Osteoblast (primary cell): Measurements from ENCODE around the gene ATP8A1. TPM values are rescaled to one million over a fixed set of nuclear protein-coding genes. Genes with fewer than 3 reads are reported as not detected.

Experiments used
- DNase-seq: peaks from one replicate; pipeline ENCODE4 v3.0.0; 2011; ENCODE audit warnings: low spot score, mixed read lengths; ENCODE audit not compliant: insufficient read length; ENCODE audit errors: missing footprints
- H2AFZ ChIP-seq: 2 replicates; pipeline ENCODE4 v1.6.0; 2011; ENCODE audit warnings: mild to moderate bottlenecking, low read length
- H3K27ac ChIP-seq: 2 replicates; pipeline ENCODE4 v1.5.1; 2011; ENCODE audit warnings: mild to moderate bottlenecking, low read depth, low read length, moderate library complexity
- H3K27me3 ChIP-seq: 2 replicates; pipeline ENCODE4 v1.6.0; 2012; ENCODE audit warnings: mild to moderate bottlenecking, control low read depth, inconsistent platforms, low read length, moderate library complexity; ENCODE audit not compliant: insufficient read depth
- H3K36me3 ChIP-seq: 2 replicates; pipeline ENCODE4 v1.5.1; 2011; ENCODE audit warnings: mild to moderate bottlenecking, low read length, control low read depth, moderate library complexity; ENCODE audit not compliant: insufficient read depth
- H3K4me1 ChIP-seq: 2 replicates; pipeline ENCODE4 v1.5.1; 2011; ENCODE audit warnings: mild to moderate bottlenecking, low read length, control low read depth, moderate library complexity; ENCODE audit not compliant: insufficient read depth
- H3K4me2 ChIP-seq: 2 replicates; pipeline ENCODE4 v1.6.0; 2011; ENCODE audit warnings: mild to moderate bottlenecking, low read length; ENCODE audit not compliant: insufficient read depth
- H3K4me3 ChIP-seq: fragments of 200-600 bp; sonication (generic); 3 replicates; pipeline ENCODE4 v1.5.1; 2012; ENCODE audit warnings: mild to moderate bottlenecking, low read length, inconsistent platforms; ENCODE audit not compliant: insufficient read depth
- H3K79me2 ChIP-seq: 2 replicates; pipeline ENCODE4 v1.6.0; 2012; ENCODE audit warnings: mild to moderate bottlenecking, low read length, control low read depth, inconsistent platforms; ENCODE audit not compliant: insufficient read depth
- H3K9me3 ChIP-seq: 2 replicates; pipeline ENCODE4 v1.5.1; 2011; ENCODE audit warnings: low read depth, low read length, control low read depth
- H4K20me1 ChIP-seq: 2 replicates; pipeline ENCODE4 v1.6.0; 2012; ENCODE audit warnings: mild to moderate bottlenecking, low read length, control low read depth; ENCODE audit not compliant: insufficient read depth
- total RNA-seq: library from RNA; depleted of rRNA; stranded (reverse); fragments of >200 nt; gene quantifications from 2 replicates; pipeline ENCODE4 v1.2.3, GENCODE V29; 2012
- TF ChIP-seq, protein P1 (sequence below): IDR thresholded peaks from 2 replicates; pipeline ENCODE4 v1.5.1; 2011; ENCODE audit warnings: mild to moderate bottlenecking, low read depth, low read length, moderate library complexity; ENCODE audit errors: extremely low read depth

The ATP8A1 gene
- total RNA-seq, 1 donor = 2.5 TPM

DNA sequence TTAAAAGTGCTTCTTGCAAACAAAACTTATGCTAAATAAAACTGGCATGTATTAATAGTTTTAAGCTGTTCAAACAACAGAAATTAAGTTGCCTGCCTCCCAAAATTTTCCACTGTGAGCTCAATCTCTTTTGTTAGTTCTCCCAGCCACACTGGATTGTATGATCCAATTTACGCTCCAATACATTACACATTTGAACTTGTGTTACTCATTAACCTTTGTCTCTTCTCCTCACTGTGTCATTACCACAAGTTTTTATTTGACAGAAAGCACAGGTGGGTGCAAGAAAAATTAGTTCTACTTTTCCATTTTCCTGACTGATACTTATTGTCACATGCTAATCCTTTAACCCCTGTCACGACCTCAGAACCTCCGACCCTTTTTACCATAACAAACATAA lies 204.1 kb downstream of the ATP8A1 start:
- H3K4me3 ChIP-seq = no peak overlapping the region
- no peaks in the 10 kb centered on the region for H3K9me3 ChIP-seq
- H3K27ac ChIP-seq = no peak overlapping the region
- no peak overlapping the region for H3K4me2 ChIP-seq
- H3K4me1 ChIP-seq = no peaks in the 10 kb centered on the region
- no peak for DNase-seq
- TF ChIP-seq, protein P1, sequence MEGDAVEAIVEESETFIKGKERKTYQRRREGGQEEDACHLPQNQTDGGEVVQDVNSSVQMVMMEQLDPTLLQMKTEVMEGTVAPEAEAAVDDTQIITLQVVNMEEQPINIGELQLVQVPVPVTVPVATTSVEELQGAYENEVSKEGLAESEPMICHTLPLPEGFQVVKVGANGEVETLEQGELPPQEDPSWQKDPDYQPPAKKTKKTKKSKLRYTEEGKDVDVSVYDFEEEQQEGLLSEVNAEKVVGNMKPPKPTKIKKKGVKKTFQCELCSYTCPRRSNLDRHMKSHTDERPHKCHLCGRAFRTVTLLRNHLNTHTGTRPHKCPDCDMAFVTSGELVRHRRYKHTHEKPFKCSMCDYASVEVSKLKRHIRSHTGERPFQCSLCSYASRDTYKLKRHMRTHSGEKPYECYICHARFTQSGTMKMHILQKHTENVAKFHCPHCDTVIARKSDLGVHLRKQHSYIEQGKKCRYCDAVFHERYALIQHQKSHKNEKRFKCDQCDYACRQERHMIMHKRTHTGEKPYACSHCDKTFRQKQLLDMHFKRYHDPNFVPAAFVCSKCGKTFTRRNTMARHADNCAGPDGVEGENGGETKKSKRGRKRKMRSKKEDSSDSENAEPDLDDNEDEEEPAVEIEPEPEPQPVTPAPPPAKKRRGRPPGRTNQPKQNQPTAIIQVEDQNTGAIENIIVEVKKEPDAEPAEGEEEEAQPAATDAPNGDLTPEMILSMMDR = no peak
- no peak overlapping the region for H2AFZ ChIP-seq
- H4K20me1 ChIP-seq = no peaks in the 10 kb centered on the region
- no peaks in the 10 kb centered on the region for H3K36me3 ChIP-seq
- H3K79me2 ChIP-seq = no peaks in the 10 kb centered on the region
- no peaks in the 10 kb centered on the region for H3K27me3 ChIP-seq

- no peaks in the 10 kb centered on the region for H3K4me1 ChIP-seq
- TF ChIP-seq, protein P1 = no peak
These were observed 210.1 kb downstream of the ATP8A1 start for GRCh38 chr4:42446823-42447222.

DNA sequence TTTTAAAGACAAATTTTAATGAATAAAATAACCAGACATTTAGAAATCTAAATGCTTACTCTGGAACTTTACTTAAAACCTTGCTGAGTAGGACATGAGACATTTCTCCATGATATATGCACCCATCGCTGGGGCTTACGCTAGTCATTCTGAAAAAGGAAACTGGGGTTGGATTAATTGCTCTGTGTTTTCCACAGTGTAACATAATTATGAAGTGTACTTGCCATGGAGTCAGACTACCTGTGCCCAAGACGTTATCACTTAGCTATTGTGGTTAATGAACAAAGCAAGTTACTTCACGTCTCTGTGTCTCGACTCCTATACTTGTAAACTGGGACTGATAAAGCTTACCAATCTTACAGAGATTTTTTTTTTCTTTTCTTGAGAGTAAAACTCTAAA lies 211.9 kb downstream of the ATP8A1 start:
- Histone ChIP-seq H3K4me2 (no peak overlapping the region), H3K4me3 (no peak overlapping the region)

More at GRCh38 chr4:42446823-42447222, 210.1 kb downstream of the ATP8A1 start:
- no peak overlapping the region for H3K4me2 ChIP-seq
- H4K20me1 ChIP-seq = no peaks in the 10 kb centered on the region
- H2AFZ ChIP-seq = no peak overlapping the region
- H3K4me3 ChIP-seq = no peak overlapping the region
- H3K27ac ChIP-seq = no peak overlapping the region
- no peaks in the 10 kb centered on the region for H3K36me3 ChIP-seq
- no peaks in the 10 kb centered on the region for H3K9me3 ChIP-seq
- no peaks in the 10 kb centered on the region for H3K79me2 ChIP-seq
- no peaks in the 10 kb centered on the region for H3K27me3 ChIP-seq
- DNase-seq = no peak

DNA sequence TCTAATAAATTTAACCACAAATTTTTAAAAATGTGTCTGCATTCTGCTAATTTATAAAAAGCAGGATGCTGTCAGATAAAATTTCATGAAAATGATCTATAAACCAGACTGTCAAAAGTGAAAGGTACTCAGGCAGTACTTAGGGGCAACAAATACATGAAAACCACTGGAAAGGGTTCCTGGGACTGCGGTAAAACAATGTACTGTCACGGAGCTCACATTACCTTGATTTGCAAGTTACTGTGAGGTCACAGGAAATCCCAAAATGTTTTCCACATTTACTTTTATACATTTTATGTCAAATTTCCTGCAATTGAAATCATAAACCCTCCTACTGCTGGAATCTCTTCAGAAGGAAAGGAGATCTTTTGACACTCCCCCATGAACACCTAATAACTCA lies 214.3 kb downstream of the ATP8A1 start:
- DNase-seq = no peak
- Histone ChIP-seq H4K20me1 (no peaks in the 10 kb centered on the region), H2AFZ (no peak overlapping the region), H3K27me3 (no peaks in the 10 kb centered on the region), H3K79me2 (no peaks in the 10 kb centered on the region), H3K27ac (no peak overlapping the region), H3K4me3 (no peak overlapping the region), H3K4me1 (no peaks in the 10 kb centered on the region), H3K36me3 (no peaks in the 10 kb centered on the region), H3K4me2 (no peak overlapping the region), H3K9me3 (no peaks in the 10 kb centered on the region)
- TF ChIP-seq, protein P1 = no peak

More for the DNA sequence above, 211.9 kb downstream of the ATP8A1 start:
- no peak overlapping the region for H2AFZ ChIP-seq
- no peaks in the 10 kb centered on the region for H3K36me3 ChIP-seq
- H3K4me1 ChIP-seq = no peaks in the 10 kb centered on the region
- DNase-seq = no peak
- no peaks in the 10 kb centered on the region for H4K20me1 ChIP-seq
- H3K9me3 ChIP-seq = no peaks in the 10 kb centered on the region
- no peaks in the 10 kb centered on the region for H3K79me2 ChIP-seq
- H3K27ac ChIP-seq = no peak overlapping the region
- TF ChIP-seq, protein P1 = no peak
- no peaks in the 10 kb centered on the region for H3K27me3 ChIP-seq
